ENCODE measurements around the gene FAM168A.

Gene FAM168A

DNA sequence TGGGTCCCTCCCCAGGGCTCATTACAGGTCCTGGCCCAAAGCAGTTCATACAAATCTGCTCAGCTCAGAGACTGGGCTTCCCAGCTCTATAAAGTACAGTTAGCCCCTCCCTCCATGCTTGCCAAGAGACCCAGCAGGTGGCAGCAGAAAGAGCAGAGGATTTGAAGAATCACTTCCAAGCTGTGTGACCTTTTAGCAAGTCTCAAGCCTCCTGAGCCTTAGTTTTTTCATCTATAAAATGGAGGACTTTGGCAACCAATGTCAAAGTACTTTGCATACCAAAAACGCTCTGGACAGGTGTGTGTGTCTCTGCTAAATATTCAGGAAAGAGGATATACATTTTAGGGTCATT is 195.1 kb downstream of the FAM168A start:
- TF ChIP-seq, protein P1, sequence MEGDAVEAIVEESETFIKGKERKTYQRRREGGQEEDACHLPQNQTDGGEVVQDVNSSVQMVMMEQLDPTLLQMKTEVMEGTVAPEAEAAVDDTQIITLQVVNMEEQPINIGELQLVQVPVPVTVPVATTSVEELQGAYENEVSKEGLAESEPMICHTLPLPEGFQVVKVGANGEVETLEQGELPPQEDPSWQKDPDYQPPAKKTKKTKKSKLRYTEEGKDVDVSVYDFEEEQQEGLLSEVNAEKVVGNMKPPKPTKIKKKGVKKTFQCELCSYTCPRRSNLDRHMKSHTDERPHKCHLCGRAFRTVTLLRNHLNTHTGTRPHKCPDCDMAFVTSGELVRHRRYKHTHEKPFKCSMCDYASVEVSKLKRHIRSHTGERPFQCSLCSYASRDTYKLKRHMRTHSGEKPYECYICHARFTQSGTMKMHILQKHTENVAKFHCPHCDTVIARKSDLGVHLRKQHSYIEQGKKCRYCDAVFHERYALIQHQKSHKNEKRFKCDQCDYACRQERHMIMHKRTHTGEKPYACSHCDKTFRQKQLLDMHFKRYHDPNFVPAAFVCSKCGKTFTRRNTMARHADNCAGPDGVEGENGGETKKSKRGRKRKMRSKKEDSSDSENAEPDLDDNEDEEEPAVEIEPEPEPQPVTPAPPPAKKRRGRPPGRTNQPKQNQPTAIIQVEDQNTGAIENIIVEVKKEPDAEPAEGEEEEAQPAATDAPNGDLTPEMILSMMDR (IDR thresholded peaks at IDR 0.05; ENCODE audit: low read depth, low read length, missing control alignments) = peak; percentile 42
- no peak overlapping the region for H3K4me3 ChIP-seq (ENCODE audit: low read depth, low read length)
- no peak for DNase-seq (ENCODE audit: low read depth)

DNA sequence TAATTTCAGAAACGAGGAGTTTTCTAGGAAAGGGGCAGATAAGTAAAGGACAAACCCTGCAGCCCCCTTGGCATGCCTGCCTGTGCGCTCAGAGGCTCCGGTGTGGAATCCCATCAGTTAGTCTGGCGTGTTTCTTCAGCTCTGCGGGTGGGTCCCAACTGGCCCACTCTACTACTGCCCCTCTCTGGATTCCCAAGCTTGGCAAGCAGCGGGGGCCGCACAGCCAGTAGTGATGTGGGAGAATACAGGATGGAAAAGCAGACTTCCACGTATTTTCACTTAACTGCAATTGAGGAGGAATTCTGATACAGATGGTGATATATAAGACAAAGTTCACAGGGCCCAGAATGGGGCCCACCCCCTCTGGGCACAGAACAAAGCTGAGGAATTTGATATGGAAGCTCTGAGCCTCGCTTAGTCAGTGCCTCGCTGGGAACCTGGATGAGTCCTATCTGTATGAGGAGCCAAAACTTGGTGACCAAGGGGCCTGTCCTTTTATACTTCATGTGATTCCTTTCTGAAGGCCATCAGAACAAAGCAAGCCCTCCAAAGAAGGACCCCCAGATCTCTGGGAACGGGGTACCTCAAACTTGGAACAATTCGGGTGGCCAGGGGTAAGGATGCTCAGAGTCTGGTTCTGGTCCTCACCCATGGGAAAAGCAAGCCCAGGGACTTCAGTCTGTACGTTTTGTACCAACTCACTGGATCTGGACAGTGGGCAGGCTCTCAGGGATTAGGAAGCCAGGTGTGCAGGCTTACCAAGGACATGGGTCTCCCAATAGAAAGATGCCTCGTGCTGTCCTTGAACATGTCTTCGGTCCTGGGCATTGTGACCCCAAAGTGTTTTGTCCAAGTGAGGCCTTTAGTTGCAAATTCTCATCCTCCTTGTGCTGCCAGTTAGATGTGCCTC is 195.7 kb downstream of the FAM168A start:
- TF ChIP-seq, protein P1 (IDR thresholded peaks at IDR 0.05; ENCODE audit: low read depth, low read length, missing control alignments) = no peak
- no peak overlapping the region for H3K4me3 ChIP-seq (ENCODE audit: low read depth, low read length)
- DNase-seq (ENCODE audit: low read depth) = no peak

DNA sequence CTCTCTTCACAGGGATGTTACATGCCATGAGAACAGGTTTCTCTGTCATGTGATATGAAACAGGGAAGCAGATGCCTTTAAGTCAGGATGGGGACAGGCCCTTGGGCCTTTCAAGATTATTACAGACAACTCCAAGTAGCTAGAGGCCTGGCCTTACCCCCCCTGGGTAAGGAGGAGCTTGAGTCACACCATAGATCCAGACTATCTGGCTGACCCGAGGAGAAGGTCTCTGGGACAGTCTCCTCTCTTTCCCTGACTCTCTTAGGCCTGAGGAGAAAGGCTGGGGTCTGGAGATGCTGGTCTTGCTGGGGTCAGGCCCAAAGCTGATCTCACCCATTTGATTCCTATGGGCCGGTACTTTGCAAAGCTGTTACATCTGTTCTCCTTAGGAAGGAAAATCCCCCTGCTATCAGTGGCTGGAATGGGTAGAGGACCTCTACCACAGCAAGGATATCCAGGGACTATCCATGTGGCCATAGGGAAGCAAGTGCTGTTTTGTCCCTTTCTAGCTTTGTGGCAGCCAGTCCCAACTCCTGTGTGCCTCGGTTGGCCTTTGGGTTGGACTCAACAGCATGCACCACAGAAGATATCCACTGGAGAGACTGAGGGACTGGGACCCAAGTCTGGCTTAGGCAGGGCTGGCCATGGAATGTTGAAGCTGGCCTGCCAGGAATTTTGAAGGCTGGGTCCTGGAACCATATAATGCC is 196.5 kb downstream of the FAM168A start:
- no peak for DNase-seq (ENCODE audit: low read depth)
- TF ChIP-seq, protein P1 (IDR thresholded peaks at IDR 0.05; ENCODE audit: low read depth, low read length, missing control alignments) = no peak
- H3K4me3 ChIP-seq (ENCODE audit: low read depth, low read length) = no peak overlapping the region

DNA sequence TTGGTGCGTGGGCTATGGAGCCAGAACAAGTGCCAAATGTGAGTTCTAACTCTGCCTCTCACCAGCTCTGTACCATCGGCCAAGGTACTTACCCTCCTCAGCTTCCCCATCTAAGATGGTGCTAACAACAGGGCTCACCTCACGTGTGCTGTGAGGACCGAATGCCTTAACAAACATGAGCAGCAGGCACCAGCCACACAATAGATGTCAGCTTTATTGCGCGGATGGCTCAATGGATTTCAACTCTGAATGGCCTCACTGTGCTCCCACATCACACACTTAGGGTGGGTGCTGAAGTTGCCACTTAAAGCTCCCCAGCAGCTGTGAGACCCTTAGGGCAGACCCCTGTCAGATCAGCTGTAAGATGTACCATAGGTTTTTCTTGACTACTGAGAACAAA is 197.6 kb downstream of the FAM168A start:
- no peak for DNase-seq (ENCODE audit: low read depth)
- TF ChIP-seq, protein P1 (IDR thresholded peaks at IDR 0.05; ENCODE audit: low read depth, low read length, missing control alignments) = no peak
- no peak overlapping the region for H3K4me3 ChIP-seq (ENCODE audit: low read depth, low read length)

DNA sequence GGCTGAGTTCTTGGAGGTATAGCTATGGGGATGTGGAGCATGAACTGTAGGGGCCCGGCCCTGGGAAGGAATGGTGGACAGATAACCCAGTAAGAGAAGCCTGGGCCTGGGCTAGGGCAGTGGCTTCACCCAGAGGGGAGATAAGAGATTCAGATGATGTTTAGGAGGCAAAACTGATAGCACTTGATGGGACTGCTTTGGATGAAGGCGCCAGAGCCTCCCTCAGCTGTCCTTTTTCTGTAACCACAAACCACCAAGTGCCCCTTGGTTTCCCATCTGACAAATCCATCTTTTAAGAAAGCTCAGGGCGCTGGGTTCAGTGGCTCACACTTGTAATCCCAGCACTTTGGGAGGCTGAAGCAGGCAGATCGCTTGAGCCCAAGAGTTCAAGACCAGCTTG is 198.3 kb downstream of the FAM168A start:
- no peak overlapping the region for H3K4me3 ChIP-seq (ENCODE audit: low read depth, low read length)
- DNase-seq (ENCODE audit: low read depth) = no peak
- TF ChIP-seq, protein P1 (IDR thresholded peaks at IDR 0.05; ENCODE audit: low read depth, low read length, missing control alignments) = no peak

DNA sequence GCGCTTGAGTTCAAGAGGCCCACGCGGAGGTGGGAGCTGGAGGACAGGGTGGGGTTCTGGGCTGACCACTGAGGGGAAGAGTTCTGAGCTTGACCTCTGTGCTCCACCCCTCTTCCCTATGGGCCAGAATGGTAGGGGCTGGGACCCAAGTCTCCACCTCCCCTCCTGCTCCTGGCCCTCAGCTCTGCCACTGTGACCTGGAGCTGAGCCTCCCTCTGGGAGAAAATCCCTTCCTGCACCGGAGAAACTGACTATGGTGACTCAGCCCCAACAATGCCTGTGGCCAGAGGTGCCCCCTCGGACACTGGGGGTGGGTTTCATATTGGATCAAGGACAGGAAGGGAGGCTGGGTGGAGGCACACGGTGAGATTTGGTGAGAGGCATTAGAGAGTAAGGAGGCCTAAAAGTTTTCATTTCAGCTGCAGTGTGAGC is 198.7 kb downstream of the FAM168A start:
- TF ChIP-seq, protein P1 (IDR thresholded peaks at IDR 0.05; ENCODE audit: low read depth, low read length, missing control alignments) = no peak
- H3K4me3 ChIP-seq (ENCODE audit: low read depth, low read length) = no peak overlapping the region
- no peak for DNase-seq (ENCODE audit: low read depth)

All from GM12864 (cell line).